Prostate gland (tissue), 2 donors: ENCODE data around the gene LSM8. TPM values are rescaled to one million over a fixed set of nuclear protein-coding genes. Genes with fewer than 3 reads are reported as not detected.
"Not testable (repeated sequence)": the region's sequence is repeated elsewhere in the genome, so short reads cannot be mapped to it uniquely, and the experiment has no call there.

ENCODE experiments used
- DNase-seq: peaks from one replicate; pipeline ENCODE4 v3.0.0-alpha.2; 2019; ENCODE audit warnings: low spot score
- H3K27ac ChIP-seq, 2 donors: fragments of 200-600 bp; sonication (generic); 2 replicates each; pipeline ENCODE4 v1.5.1; 2017 to 2019
- H3K27me3 ChIP-seq: fragments of 200-600 bp; sonication (generic); replicated peaks from 2 replicates; pipeline ENCODE4 v1.5.1; 2019; ENCODE audit not compliant: insufficient read depth
- H3K36me3 ChIP-seq, 2 donors: fragments of 200-600 bp; sonication (generic); 1 replicate in 1 of 2; 2 replicates in 1 of 2; pipeline versions ENCODE4 v1.5.1 to v1.8.1; 2017 to 2019
- H3K4me1 ChIP-seq: fragments of 200-600 bp; sonication (generic); replicated peaks from 2 replicates; pipeline ENCODE4 v1.5.1; 2019
- H3K4me3 ChIP-seq, 2 donors: fragments of 200-600 bp; sonication (generic); 2 replicates each; pipeline ENCODE4 v1.5.1; 2017 to 2019
- H3K9me3 ChIP-seq: fragments of 200-600 bp; sonication (generic); 2 replicates; pipeline ENCODE4 v1.5.1; 2017
- CTCF ChIP-seq, 4 experiments: fragments of 200-600 bp in 2 of 4; fragments of 450-650 bp in 2 of 4; sonication (generic) in 2 of 4; IDR thresholded peaks; 1 replicate in 3 of 4; 2 replicates in 1 of 4; pipeline ENCODE4 v1.5.1; 2016 to 2019; ENCODE audit warnings: antibody characterized with exemption in 4 of 4, mild to moderate bottlenecking in 2 of 4, moderate library complexity in 2 of 4
- POLR2A ChIP-seq: fragments of 450-650 bp; IDR thresholded peaks from one replicate; pipeline ENCODE4 v1.6.1; 2016; ENCODE audit warnings: antibody characterized with exemption, mild to moderate bottlenecking
- POLR2AphosphoS5 ChIP-seq: sonication (generic); formaldehyde crosslinking; IDR thresholded peaks from one replicate; pipeline ENCODE4 v1.6.1; 2017; ENCODE audit warnings: antibody characterized with exemption
- WGBS: methylation state at CpG from one replicate; pipeline ENCODE4 v1.1.5; 2018; 5-methylcytosine and 5-hydroxymethylcytosine counted together
- intact Hi-C: fragments of 100-400 bp; cut with DNase I; formaldehyde crosslinking; loops from one replicate; pipeline ENCODE4 v1.14.2; 2022
- total RNA-seq, 2 donors: library from RNA; depleted of rRNA; stranded (reverse); fragments of >200 nt; gene quantifications; one replicate each; pipeline ENCODE4 v1.1.0, GENCODE V29; 2016

Gene LSM8
- total RNA-seq, 2 donors from 2014 or later: 24.8 to 29.3 TPM

GRCh38 chr7:118232837-118233236, 48.9 kb downstream of the LSM8 start:
- WGBS: 90% methylated on average over 1 of the region's 1 CpG
- no peaks in the 10 kb centered on the region for H3K4me1 ChIP-seq
- no peak overlapping the region for H3K4me3 ChIP-seq
- no peak overlapping the region for H3K27ac ChIP-seq
- TF ChIP-seq POLR2AphosphoS5 (no peak), CTCF (IDR thresholded peaks at IDR 0.05) (no peak), POLR2A (no peak)
- no peaks in the 10 kb centered on the region for H3K36me3 ChIP-seq
- H3K9me3 ChIP-seq: no peaks in the 10 kb centered on the region
- intact Hi-C loops: no loop called here
- no peaks in the 10 kb centered on the region for H3K27me3 ChIP-seq
- DNase-seq: no peak

- WGBS: 87% methylated on average over 1 of the region's 1 CpG
- Histone ChIP-seq H3K4me3 (no peak overlapping the region), H3K36me3 (no peaks in the 10 kb centered on the region), H3K27me3 (no peaks in the 10 kb centered on the region), H3K27ac (no peak overlapping the region), H3K9me3 (no peaks in the 10 kb centered on the region), H3K4me1 (no peaks in the 10 kb centered on the region)
- TF ChIP-seq POLR2AphosphoS5 (no peak), CTCF (IDR thresholded peaks at IDR 0.05) (no peak), POLR2A (no peak)
- DNase-seq: no peak
- intact Hi-C loops: no loop called here
Measured at GRCh38 chr7:118233799-118234198, 49.8 kb downstream of the LSM8 start.

- no peak for DNase-seq
- H3K9me3 ChIP-seq: no peaks in the 10 kb centered on the region
- H3K4me3 ChIP-seq: no peak overlapping the region
- H3K4me1 ChIP-seq: no peaks in the 10 kb centered on the region
- H3K27ac ChIP-seq: no peak overlapping the region
- intact Hi-C loops: no loop called here
- TF ChIP-seq POLR2AphosphoS5 (no peak), POLR2A (no peak), CTCF (IDR thresholded peaks at IDR 0.05) (no peak)
- no peaks in the 10 kb centered on the region for H3K36me3 ChIP-seq
- H3K27me3 ChIP-seq: no peaks in the 10 kb centered on the region
- WGBS: 97% methylated on average over 3 of the region's 3 CpGs
Measured at GRCh38 chr7:118239014-118239413, 55.0 kb downstream of the LSM8 start.

GRCh38 chr7:118240320-118240719, 56.4 kb downstream of the LSM8 start:
- H3K4me3 ChIP-seq, H3K9me3 ChIP-seq, H3K36me3 ChIP-seq, H3K27ac ChIP-seq, DNase-seq, H3K4me1 ChIP-seq, intact Hi-C loops, H3K27me3 ChIP-seq: not testable (repeated sequence)
- 96% methylated on average over 2 of the region's 2 CpGs for WGBS

Other genes with a start within 250 kb of the LSM8 start
- gene ANKRD7, start 40.5 kb downstream of the LSM8 start, total RNA-seq: 10 to 100 TPM in 1 of 2 donors, under 1 TPM in 1; 0.36 to 73.0 TPM